HG02642 (cell line): Measurements from ENCODE around the gene RPS15.

Source experiments
- ATAC-seq: cut with Tn5 transposase; IDR thresholded peaks from one replicate; pipeline ENCODE4 v1.9.1; 2021; ENCODE audit warnings: mild to moderate bottlenecking; ENCODE audit not compliant: unreplicated experiment, poor library complexity

RPS15 gene

GRCh38 chr19:1466018-1466460 is 27.8 kb downstream of the RPS15 start:
- ATAC-seq, result no peak

GRCh38 chr19:1466461-1467214 is 28.4 kb downstream of the RPS15 start:
- ATAC-seq, result no peak

GRCh38 chr19:1467215-1467489 is 29.0 kb downstream of the RPS15 start:
- ATAC-seq, result no peak

- no peak for ATAC-seq
Observed at GRCh38 chr19:1467490-1468273, 29.5 kb downstream of the RPS15 start.

- no peak for ATAC-seq
Observed at GRCh38 chr19:1468274-1468820, 30.2 kb downstream of the RPS15 start.

GRCh38 chr19:1468821-1469254 is 30.6 kb downstream of the RPS15 start:
- ATAC-seq, result no peak

GRCh38 chr19:1469255-1470054 is 31.3 kb downstream of the RPS15 start:
- no peak for ATAC-seq

GRCh38 chr19:1470055-1470304 is 31.8 kb downstream of the RPS15 start:
- no peak for ATAC-seq

- no peak for ATAC-seq
Observed at GRCh38 chr19:1470305-1471009, 32.3 kb downstream of the RPS15 start.

- no peak for ATAC-seq
Observed at GRCh38 chr19:1471010-1471514, 32.9 kb downstream of the RPS15 start.

- no peak for ATAC-seq
Observed at GRCh38 chr19:1471515-1472160, 33.4 kb downstream of the RPS15 start.

- ATAC-seq, result no peak
Observed at GRCh38 chr19:1472231-1473084, 34.3 kb downstream of the RPS15 start.

- no peak for ATAC-seq
Observed at GRCh38 chr19:1473085-1473851, 35.1 kb downstream of the RPS15 start.

- no peak for ATAC-seq
Observed at GRCh38 chr19:1474011-1474764, 36.0 kb downstream of the RPS15 start.

GRCh38 chr19:1474765-1475351 is 36.7 kb downstream of the RPS15 start:
- no peak for ATAC-seq

GRCh38 chr19:1475751-1476437 is 37.7 kb downstream of the RPS15 start:
- ATAC-seq, result no peak
